GM08714 (cell line): ENCODE data around the gene CSF3R.
"Not testable (repeated sequence)": the region's sequence is repeated elsewhere in the genome, so short reads cannot be mapped to it uniquely, and the experiment has no call there.

Source experiments
- H3K4me3 ChIP-seq: fragments of 200-500 bp; sonication (Bioruptor generic); 2 replicates; pipeline ENCODE4 v1.5.1; 2014; ENCODE audit warnings: mild to moderate bottlenecking, low read length, inconsistent platforms
- ZNF274 ChIP-seq: IDR thresholded peaks from 2 replicates; pipeline ENCODE4 v1.6.1; 2012; ENCODE audit warnings: mild to moderate bottlenecking, low read depth, low read length

CSF3R gene

DNA sequence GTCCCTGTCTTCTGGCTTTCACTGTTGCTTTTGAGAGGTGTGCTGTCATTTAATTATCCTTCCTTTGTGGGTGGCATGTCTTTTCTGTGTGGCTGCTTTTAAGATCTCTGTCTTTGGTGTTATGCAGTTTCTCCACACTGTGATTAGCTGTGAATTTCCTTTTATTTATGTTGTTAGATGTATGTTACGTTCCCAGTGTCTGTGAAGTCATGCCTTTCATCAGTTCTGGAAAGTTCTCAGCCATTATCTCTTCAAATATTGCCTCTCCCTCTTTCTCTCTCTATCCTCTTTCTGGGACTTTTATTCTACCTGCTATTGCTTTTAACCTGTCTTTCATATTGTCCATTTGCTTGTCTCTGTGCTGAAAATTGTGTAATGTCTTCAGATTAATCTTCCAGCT lies 21.0 kb upstream of the CSF3R start:
- no peak overlapping the region for H3K4me3 ChIP-seq
- no peak for TF ChIP-seq ZNF274

DNA sequence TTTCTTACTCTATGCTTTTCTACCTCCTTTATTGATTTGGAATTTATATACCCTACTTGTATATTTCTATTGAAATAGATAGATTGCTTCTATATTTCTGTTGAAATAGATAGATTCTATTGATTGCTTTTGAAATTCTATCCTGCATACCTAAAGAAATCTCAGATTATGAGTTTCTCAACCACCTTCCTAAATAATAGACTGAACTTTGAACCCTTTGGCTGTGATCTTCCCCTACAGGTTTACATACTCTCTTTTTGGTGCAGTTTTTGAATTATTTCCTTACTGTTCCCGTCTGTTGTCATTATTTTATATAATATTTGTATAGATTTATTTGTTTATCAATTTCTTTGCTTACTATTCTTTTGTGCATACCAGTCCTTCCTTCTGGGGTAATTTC lies 20.4 kb upstream of the CSF3R start:
- H3K4me3 ChIP-seq, result no peak overlapping the region
- no peak for TF ChIP-seq ZNF274

DNA sequence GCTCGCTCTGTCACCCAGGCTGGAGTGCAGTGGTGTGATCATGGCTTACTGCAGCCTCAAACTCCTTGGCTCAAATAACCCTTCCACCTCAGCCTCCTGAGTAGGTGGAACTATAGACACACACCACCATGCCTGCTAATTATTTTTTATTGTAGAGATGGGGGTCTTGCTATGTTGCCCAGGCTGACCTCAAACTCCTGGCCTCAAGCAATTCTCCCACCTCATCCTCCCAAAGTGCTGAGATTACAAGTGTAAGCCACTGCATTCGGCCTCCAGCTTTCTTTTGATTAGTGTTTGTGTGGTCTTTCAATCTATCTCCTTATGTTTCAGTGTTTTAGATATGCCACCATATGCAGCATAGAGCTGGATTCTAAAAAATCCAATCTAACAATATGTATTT lies 19.9 kb upstream of the CSF3R start:
- no peak overlapping the region for H3K4me3 ChIP-seq
- no peak for TF ChIP-seq ZNF274

GRCh38 chr1:36501911-36502310 lies 19.2 kb upstream of the CSF3R start:
- H3K4me3 ChIP-seq, result not testable (repeated sequence)

DNA sequence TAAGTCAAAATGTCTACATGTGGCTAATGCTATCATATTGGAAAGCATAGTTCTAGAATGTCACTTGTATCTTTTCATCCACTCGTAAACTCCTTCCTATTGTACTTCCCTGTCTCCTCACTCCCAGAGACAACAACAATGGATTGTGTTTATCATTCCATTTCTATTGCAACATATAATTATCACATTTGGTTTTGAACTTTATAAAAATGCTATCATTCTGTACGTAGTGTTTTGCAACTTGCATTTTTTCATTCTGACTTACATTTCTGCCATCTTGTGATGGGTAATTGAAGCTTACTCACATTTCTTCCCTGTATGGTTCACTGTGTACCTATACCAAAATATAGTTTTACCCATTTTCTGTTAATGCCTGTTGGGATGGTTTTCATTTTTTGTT lies 14.5 kb upstream of the CSF3R start:
- no peak for TF ChIP-seq ZNF274
- no peak overlapping the region for H3K4me3 ChIP-seq

GRCh38 chr1:36494971-36495370 lies 12.3 kb upstream of the CSF3R start:
- TF ChIP-seq ZNF274, result no peak
- no peak overlapping the region for H3K4me3 ChIP-seq

DNA sequence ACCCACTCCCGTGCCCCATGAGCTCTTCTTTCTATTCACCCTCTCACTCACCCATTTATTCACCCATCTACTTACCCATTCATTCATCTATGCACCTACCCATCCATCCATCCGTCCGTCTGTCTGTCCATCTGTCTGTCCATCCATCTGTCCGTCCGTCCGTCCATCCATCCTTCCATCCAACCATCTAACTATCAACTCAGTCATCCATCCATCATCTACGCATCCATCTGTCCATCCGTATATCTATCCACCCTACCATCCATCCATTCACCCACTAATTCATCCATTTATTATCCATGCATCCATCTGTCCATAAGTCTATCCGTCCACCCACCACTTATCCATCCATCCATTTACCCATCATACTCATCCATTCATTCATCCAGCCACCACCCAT lies 10.8 kb upstream of the CSF3R start:
- H3K4me3 ChIP-seq, result no peak overlapping the region
- no peak for TF ChIP-seq ZNF274

GRCh38 chr1:36492491-36492890 lies 9.8 kb upstream of the CSF3R start:
- no peak for TF ChIP-seq ZNF274
- no peak overlapping the region for H3K4me3 ChIP-seq

GRCh38 chr1:36489258-36490051 lies 6.7 kb upstream of the CSF3R start:
- H3K4me3 ChIP-seq, result not testable (repeated sequence)

GRCh38 chr1:36487906-36488305 lies 5.2 kb upstream of the CSF3R start:
- no peak for TF ChIP-seq ZNF274
- no peak overlapping the region for H3K4me3 ChIP-seq

DNA sequence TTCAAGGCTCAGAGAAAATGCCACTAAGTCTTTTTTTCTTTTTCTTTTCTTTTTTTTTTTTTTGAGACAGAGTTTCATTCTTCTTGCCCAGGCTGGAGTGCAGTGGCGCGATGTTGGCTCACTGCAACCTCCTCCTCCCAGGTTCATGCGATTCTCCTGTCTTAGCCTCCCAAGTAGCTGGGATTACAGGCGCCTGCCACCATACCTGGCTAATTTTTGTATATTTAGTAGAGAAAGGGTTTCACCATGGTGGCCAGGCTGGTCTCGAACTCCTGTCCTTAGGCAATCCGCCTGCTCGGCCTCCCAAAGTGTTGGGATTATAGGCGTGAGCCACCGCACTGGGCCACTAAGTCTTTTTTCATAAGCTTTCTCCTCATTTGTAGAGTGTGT lies 4.6 kb upstream of the CSF3R start:
- not testable (repeated sequence) for H3K4me3 ChIP-seq

DNA sequence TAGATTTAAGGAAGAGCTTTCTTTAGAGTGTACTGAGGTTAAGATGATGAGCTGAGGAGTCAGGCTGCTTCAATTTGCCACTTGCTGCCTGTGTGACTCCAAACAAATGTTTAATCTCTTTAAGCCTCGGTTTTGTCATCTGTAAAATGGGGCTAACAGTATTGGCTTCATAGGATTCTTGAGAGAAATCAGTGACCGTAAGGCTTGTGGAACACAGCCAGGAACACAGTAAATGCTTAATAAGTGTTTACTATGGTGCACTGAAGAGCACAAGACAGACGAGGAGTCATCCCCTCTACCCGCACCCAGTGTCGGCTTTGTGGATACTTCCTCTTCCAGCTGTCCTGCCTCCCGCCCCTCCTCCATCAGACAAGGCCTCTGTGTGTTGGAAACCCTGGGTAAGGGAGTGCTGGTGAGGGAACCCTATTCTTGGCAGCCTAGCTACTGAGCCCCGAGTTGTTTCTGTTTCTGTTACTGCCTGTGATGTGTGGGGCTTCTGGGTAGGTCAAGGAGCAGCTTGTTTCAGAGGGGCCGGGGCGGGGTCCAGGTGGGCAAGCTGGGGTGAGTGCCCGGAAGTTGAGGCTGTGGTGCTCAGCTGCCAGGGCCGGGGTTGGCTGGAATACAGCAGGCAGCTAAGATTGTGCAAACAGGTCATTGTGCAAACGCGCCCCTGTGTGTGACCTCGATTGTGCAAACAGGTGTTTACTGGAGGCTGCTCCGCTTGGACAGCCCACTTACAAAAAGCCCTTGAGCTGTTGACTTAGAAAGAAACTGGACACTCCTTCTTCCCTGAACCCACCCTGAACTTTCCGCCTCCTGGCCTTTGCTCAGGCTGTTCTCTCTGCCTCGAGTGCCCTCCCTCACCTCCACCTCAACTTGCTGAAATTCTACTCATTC lies 4.0 kb upstream of the CSF3R start:
- H3K4me3 ChIP-seq, result no peak overlapping the region
- TF ChIP-seq ZNF274, result no peak

GRCh38 chr1:36486093-36486438 lies 3.4 kb upstream of the CSF3R start:
- no peak overlapping the region for H3K4me3 ChIP-seq
- no peak for TF ChIP-seq ZNF274

GRCh38 chr1:36484099-36484498 lies 1.4 kb upstream of the CSF3R start:
- H3K4me3 ChIP-seq, result no peak overlapping the region
- no peak for TF ChIP-seq ZNF274
